Osteoblast (primary cell): ENCODE measurements around the gene LBHD2. TPM values are rescaled to one million over a fixed set of nuclear protein-coding genes. Genes with fewer than 3 reads are reported as not detected.

Experiments
- DNase-seq: peaks from one replicate; pipeline ENCODE4 v3.0.0; 2011; ENCODE audit warnings: low spot score, mixed read lengths; ENCODE audit not compliant: insufficient read length; ENCODE audit errors: missing footprints
- H2AFZ ChIP-seq: 2 replicates; pipeline ENCODE4 v1.6.0; 2011; ENCODE audit warnings: mild to moderate bottlenecking, low read length
- H3K27ac ChIP-seq: 2 replicates; pipeline ENCODE4 v1.5.1; 2011; ENCODE audit warnings: mild to moderate bottlenecking, low read depth, low read length, moderate library complexity
- H3K27me3 ChIP-seq: 2 replicates; pipeline ENCODE4 v1.6.0; 2012; ENCODE audit warnings: mild to moderate bottlenecking, control low read depth, inconsistent platforms, low read length, moderate library complexity; ENCODE audit not compliant: insufficient read depth
- H3K36me3 ChIP-seq: 2 replicates; pipeline ENCODE4 v1.5.1; 2011; ENCODE audit warnings: mild to moderate bottlenecking, low read length, control low read depth, moderate library complexity; ENCODE audit not compliant: insufficient read depth
- H3K4me1 ChIP-seq: 2 replicates; pipeline ENCODE4 v1.5.1; 2011; ENCODE audit warnings: mild to moderate bottlenecking, low read length, control low read depth, moderate library complexity; ENCODE audit not compliant: insufficient read depth
- H3K4me2 ChIP-seq: 2 replicates; pipeline ENCODE4 v1.6.0; 2011; ENCODE audit warnings: mild to moderate bottlenecking, low read length; ENCODE audit not compliant: insufficient read depth
- H3K4me3 ChIP-seq: fragments of 200-600 bp; sonication (generic); 3 replicates; pipeline ENCODE4 v1.5.1; 2012; ENCODE audit warnings: mild to moderate bottlenecking, low read length, inconsistent platforms; ENCODE audit not compliant: insufficient read depth
- H3K79me2 ChIP-seq: 2 replicates; pipeline ENCODE4 v1.6.0; 2012; ENCODE audit warnings: mild to moderate bottlenecking, low read length, control low read depth, inconsistent platforms; ENCODE audit not compliant: insufficient read depth
- H3K9me3 ChIP-seq: 2 replicates; pipeline ENCODE4 v1.5.1; 2011; ENCODE audit warnings: low read depth, low read length, control low read depth
- H4K20me1 ChIP-seq: 2 replicates; pipeline ENCODE4 v1.6.0; 2012; ENCODE audit warnings: mild to moderate bottlenecking, low read length, control low read depth; ENCODE audit not compliant: insufficient read depth
- total RNA-seq: library from RNA; depleted of rRNA; stranded (reverse); fragments of >200 nt; gene quantifications from 2 replicates; pipeline ENCODE4 v1.2.3, GENCODE V29; 2012
- TF ChIP-seq, protein P1 (sequence below): IDR thresholded peaks from 2 replicates; pipeline ENCODE4 v1.5.1; 2011; ENCODE audit warnings: mild to moderate bottlenecking, low read depth, low read length, moderate library complexity; ENCODE audit errors: extremely low read depth

Gene LBHD2
- total RNA-seq, 1 donor, result not detected

DNA sequence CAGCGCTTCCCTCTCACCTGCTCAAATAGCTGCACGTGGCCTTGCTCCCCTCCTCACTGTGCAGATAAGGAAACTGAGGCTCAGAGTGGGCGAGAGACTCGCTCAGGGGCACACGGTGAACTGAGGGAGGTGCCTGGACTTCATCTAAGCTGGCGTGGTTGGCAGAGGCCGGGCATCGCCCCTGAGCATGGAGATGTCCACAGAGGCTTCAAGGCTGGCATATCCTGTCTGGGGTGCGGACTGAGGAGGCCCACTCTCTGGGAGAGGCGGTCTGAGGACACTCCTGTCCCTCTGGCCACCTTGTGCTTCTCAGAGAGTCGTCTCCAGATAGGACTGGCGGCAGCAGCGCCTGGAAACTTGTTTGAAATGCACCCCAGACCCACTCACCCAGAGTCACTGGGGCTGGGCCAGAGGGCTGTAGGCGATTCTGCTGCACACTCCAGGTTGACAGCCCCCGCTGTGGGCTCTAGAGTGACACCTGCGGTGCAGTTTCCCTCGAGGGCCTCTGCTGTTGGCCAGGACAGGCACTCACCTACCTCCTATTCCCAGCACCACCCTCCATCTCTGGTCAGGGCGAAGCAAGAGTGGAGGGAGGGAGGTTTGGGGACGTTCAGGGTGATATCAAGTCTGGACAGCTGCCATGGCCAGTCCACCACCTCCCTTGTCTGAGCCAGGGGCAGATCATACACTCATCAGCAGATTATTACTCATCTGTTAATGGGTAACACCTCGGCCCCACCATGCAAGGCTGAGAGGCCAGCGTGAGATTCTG, 11.2 kb upstream of the LBHD2 start:
- H3K27ac ChIP-seq, result no peak overlapping the region
- H3K4me1 ChIP-seq, result peaks cover 5% of the 10 kb centered on the region
- TF ChIP-seq, protein P1, sequence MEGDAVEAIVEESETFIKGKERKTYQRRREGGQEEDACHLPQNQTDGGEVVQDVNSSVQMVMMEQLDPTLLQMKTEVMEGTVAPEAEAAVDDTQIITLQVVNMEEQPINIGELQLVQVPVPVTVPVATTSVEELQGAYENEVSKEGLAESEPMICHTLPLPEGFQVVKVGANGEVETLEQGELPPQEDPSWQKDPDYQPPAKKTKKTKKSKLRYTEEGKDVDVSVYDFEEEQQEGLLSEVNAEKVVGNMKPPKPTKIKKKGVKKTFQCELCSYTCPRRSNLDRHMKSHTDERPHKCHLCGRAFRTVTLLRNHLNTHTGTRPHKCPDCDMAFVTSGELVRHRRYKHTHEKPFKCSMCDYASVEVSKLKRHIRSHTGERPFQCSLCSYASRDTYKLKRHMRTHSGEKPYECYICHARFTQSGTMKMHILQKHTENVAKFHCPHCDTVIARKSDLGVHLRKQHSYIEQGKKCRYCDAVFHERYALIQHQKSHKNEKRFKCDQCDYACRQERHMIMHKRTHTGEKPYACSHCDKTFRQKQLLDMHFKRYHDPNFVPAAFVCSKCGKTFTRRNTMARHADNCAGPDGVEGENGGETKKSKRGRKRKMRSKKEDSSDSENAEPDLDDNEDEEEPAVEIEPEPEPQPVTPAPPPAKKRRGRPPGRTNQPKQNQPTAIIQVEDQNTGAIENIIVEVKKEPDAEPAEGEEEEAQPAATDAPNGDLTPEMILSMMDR, result no peak
- H3K9me3 ChIP-seq, result no peaks in the 10 kb centered on the region
- H3K4me2 ChIP-seq, result no peak overlapping the region
- DNase-seq, result peak; percentile 87
- H4K20me1 ChIP-seq, result no peaks in the 10 kb centered on the region
- no peaks in the 10 kb centered on the region for H3K27me3 ChIP-seq
- H3K4me3 ChIP-seq, result no peak overlapping the region
- H3K79me2 ChIP-seq, result no peaks in the 10 kb centered on the region
- H3K36me3 ChIP-seq, result no peaks in the 10 kb centered on the region
- H2AFZ ChIP-seq, result no peak overlapping the region

DNA sequence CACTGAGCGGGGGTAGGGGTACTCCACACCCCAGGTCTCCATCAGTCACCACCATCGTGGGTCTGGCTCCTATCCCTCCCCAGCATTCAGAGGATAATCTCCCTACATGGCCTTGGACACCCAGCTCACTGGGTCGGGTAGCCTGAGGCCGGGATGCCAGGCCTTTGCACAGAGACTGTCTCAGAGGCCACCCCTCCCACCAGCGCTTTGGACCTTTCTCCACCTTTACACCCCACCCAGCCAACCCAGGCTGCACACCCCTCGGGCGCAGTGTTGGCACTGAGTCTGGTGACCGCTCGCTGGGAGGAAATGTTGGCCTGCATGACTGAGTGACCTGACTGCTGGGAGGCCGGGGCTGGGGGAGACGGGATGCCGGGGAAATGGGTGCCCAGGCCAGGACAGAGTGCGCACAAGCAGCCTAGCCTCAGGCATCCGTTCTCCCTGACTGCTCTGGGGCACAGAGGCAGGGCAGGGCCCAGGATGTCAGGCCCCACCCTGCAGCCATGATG, 10.6 kb upstream of the LBHD2 start:
- Histone ChIP-seq H3K27ac (no peak overlapping the region), H3K36me3 (no peaks in the 10 kb centered on the region), H3K9me3 (no peaks in the 10 kb centered on the region), H3K79me2 (no peaks in the 10 kb centered on the region), H3K4me2 (no peak overlapping the region), H3K4me3 (no peak overlapping the region), H3K4me1 (peaks cover 5% of the 10 kb centered on the region), H2AFZ (no peak overlapping the region), H3K27me3 (no peaks in the 10 kb centered on the region), H4K20me1 (no peaks in the 10 kb centered on the region)
- DNase-seq, result no peak
- TF ChIP-seq, protein P1, result no peak

DNA sequence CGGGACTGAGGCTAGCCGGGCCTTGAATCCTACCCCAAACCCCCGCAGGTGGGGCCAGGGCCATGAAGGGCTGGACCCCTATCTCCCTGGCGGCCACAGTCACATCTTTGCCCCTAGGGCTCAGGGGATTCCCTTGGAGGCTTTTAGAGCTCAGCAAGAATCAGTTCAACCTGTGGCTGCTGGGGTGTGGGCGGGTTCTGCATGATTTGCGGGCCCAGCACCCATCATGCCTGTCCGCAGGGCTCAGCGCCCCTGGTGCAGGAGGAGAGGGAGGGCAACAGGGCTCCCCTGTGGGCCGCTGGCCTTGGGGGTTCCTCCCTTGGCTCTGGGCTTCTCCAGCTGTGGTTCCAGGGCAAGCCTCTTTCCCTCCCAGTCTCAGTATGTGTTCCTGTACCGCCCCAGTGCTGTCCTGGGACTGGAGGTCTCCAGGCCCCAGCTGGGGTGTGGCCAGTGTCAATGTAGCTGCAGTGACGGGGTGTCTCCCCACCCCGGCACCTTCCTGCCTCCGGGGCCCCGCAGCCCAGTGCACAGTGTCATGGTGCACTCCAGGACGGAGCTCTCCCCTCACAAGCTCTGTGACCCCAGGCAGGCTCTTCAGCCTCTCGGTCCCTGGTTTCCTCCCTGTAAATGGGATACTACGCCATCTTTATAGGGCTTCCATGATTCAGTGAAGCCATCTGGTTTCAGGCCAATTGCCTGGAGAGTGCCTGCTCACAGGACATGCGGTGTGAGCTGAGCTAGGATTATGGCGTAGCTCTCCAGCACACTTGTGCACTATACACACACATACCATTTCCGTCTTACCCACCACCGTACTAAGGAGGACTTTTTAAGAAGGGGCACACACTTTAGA, 9.9 kb upstream of the LBHD2 start:
- Histone ChIP-seq H3K79me2 (no peaks in the 10 kb centered on the region), H4K20me1 (no peaks in the 10 kb centered on the region), H2AFZ (no peak overlapping the region), H3K4me3 (no peak overlapping the region), H3K4me2 (no peak overlapping the region), H3K36me3 (no peaks in the 10 kb centered on the region), H3K27ac (no peak overlapping the region), H3K4me1 (peaks cover 5% of the 10 kb centered on the region), H3K9me3 (no peaks in the 10 kb centered on the region), H3K27me3 (no peaks in the 10 kb centered on the region)
- no peak for DNase-seq
- TF ChIP-seq, protein P1, result no peak
